Measurements from ENCODE around the gene H2AZ2. TPM values are rescaled to one million over a fixed set of nuclear protein-coding genes. Genes with fewer than 3 reads are reported as not detected.
A peak's percentile ranks its signal among the peaks of the same experiment; 100 is the strongest.
"Not testable (repeated sequence)": the region's sequence is repeated elsewhere in the genome, so short reads cannot be mapped to it uniquely, and the experiment has no call there.

H2AZ2 gene
- total RNA-seq, 1 donor from 2014 or later, result 134 TPM

- no peak for DNase-seq (ENCODE audit: extremely low read depth, low read depth, low spot score)
These were observed 24.6 kb downstream of the H2AZ2 start for GRCh38 chr7:44823255-44823781.

GRCh38 chr7:44819292-44819691 is 28.6 kb downstream of the H2AZ2 start:
- no peak for DNase-seq (ENCODE audit: extremely low read depth, low read depth, low spot score)

- no peak for DNase-seq (ENCODE audit: extremely low read depth, low read depth, low spot score)
These were observed 33.0 kb downstream of the H2AZ2 start for GRCh38 chr7:44814919-44815318.

GRCh38 chr7:44811571-44811970 is 36.3 kb downstream of the H2AZ2 start:
- DNase-seq (ENCODE audit: extremely low read depth, low read depth, low spot score), result no peak

GRCh38 chr7:44811093-44811492 is 36.8 kb downstream of the H2AZ2 start:
- DNase-seq (ENCODE audit: extremely low read depth, low read depth, low spot score), result no peak

GRCh38 chr7:44808914-44809393 is 38.9 kb downstream of the H2AZ2 start:
- DNase-seq (ENCODE audit: extremely low read depth, low read depth, low spot score), result no peak

GRCh38 chr7:44805950-44806349 is 41.9 kb downstream of the H2AZ2 start:
- DNase-seq (ENCODE audit: extremely low read depth, low read depth, low spot score), result no peak

GRCh38 chr7:44803828-44804519 is 43.9 kb downstream of the H2AZ2 start:
- not testable (repeated sequence) for DNase-seq (ENCODE audit: extremely low read depth, low read depth, low spot score)

- no peak for DNase-seq (ENCODE audit: extremely low read depth, low read depth, low spot score)
These were observed 45.4 kb downstream of the H2AZ2 start for GRCh38 chr7:44802418-44803025.

GRCh38 chr7:44801890-44802289 is 46.0 kb downstream of the H2AZ2 start:
- no peak for DNase-seq (ENCODE audit: extremely low read depth, low read depth, low spot score)

- DNase-seq (ENCODE audit: extremely low read depth, low read depth, low spot score), result no peak
These were observed 47.9 kb downstream of the H2AZ2 start for GRCh38 chr7:44799939-44800338.

- no peak for DNase-seq (ENCODE audit: extremely low read depth, low read depth, low spot score)
These were observed 49.1 kb downstream of the H2AZ2 start for GRCh38 chr7:44798649-44799305.

GRCh38 chr7:44797329-44798258 is 50.3 kb downstream of the H2AZ2 start:
- DNase-seq (ENCODE audit: extremely low read depth, low read depth, low spot score), result peak; percentile 33

- DNase-seq (ENCODE audit: extremely low read depth, low read depth, low spot score), result peak; percentile 77
These were observed 51.2 kb downstream of the H2AZ2 start, which contains the start of gene PPIA for GRCh38 chr7:44796504-44797328. PPIA (plus strand) TSS chr7:44796681; CDS start chr7:44796725, 44 bp downstream.

GRCh38 chr7:44796034-44796503 is 51.8 kb downstream of the H2AZ2 start:
- DNase-seq (ENCODE audit: extremely low read depth, low read depth, low spot score), result no peak

GRCh38 chr7:44794331-44794730 is 53.6 kb downstream of the H2AZ2 start:
- no peak for DNase-seq (ENCODE audit: extremely low read depth, low read depth, low spot score)

GRCh38 chr7:44793919-44794318 is 54.0 kb downstream of the H2AZ2 start:
- no peak for DNase-seq (ENCODE audit: extremely low read depth, low read depth, low spot score)

GRCh38 chr7:44791278-44792219 is 56.3 kb downstream of the H2AZ2 start:
- no peak for DNase-seq (ENCODE audit: extremely low read depth, low read depth, low spot score)
